Measurements from ENCODE around the gene DNAJC24. TPM values are rescaled to one million over a fixed set of nuclear protein-coding genes. Genes with fewer than 3 reads are reported as not detected.
"Not testable (repeated sequence)": the region's sequence is repeated elsewhere in the genome, so short reads cannot be mapped to it uniquely, and the experiment has no call there.

The DNAJC24 gene, protein sequence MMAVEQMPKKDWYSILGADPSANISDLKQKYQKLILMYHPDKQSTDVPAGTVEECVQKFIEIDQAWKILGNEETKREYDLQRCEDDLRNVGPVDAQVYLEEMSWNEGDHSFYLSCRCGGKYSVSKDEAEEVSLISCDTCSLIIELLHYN
- total RNA-seq: 14.1 TPM
- long read RNA-seq, partial matches to known transcripts: 0 of 7 reads
- long read RNA-seq, other reads (novel, unspliced or antisense): 7 of 7 reads

DNA sequence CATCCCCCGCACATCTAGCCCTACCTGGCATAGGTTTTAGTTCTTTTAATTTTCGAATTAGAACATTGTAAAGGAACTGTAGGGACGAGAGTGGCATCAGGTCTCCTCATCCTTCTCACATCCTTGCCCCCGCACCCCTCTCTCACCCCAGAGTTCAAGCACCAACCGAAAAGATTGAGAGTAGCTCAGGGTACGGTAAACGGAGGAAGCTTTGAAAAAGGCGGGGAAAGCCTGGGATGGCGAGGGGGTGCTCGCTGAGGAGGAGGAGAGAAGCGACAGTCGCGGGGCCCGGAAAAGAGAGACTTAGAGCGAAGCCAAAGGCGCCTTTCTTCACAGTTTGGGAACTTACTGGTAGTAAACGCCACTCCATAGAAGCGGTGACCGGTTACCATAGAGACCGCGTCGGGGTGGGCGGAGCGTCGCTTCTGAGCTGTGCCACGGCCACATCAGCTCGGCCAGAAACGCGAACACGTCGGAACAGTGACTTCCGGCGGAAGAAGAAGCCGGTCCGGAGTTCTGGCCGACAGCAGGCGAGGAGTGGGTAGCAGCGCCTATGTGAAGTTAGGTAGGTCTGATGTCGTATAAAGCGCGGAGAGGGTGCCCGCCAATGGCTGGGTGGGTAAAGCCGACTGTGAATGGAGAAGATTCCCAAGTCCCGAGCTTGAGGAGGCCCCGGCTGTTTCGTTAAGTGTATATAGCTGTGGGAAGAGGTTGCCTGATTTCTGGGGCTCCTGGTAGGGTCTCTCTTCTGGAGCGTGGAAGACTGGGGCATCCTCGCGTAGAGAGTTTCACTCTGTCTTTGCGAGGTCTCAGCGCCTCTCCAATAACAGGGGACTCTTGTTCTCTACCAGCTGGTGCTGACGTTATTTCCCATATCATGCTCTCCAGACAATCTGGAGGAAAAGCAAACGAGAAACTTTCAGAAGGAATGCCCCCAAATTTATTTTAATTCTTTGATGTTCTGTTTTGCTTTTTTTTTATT is at the start of gene DNAJC24, which contains the start of gene DCDC1:
TSS of gene DNAJC24 (plus strand) at position 513 of the 982 bp plus-strand sequence. CDS start 889 bp downstream, outside the sequence.
TSS of gene DCDC1 (minus strand) at position 392 of the 982 bp plus-strand sequence. CDS start 41,459 bp downstream, outside the sequence.
- intact Hi-C loops (cut with DNase I): no loop called here
- peak; percentile 100 for ATAC-seq
- TF ChIP-seq, protein P1, sequence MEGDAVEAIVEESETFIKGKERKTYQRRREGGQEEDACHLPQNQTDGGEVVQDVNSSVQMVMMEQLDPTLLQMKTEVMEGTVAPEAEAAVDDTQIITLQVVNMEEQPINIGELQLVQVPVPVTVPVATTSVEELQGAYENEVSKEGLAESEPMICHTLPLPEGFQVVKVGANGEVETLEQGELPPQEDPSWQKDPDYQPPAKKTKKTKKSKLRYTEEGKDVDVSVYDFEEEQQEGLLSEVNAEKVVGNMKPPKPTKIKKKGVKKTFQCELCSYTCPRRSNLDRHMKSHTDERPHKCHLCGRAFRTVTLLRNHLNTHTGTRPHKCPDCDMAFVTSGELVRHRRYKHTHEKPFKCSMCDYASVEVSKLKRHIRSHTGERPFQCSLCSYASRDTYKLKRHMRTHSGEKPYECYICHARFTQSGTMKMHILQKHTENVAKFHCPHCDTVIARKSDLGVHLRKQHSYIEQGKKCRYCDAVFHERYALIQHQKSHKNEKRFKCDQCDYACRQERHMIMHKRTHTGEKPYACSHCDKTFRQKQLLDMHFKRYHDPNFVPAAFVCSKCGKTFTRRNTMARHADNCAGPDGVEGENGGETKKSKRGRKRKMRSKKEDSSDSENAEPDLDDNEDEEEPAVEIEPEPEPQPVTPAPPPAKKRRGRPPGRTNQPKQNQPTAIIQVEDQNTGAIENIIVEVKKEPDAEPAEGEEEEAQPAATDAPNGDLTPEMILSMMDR (IDR thresholded peaks at IDR 0.05): no peak
- Histone ChIP-seq H3K9me3 (no peaks in the 10 kb centered on the region), H3K27me3 (no peaks in the 10 kb centered on the region), H3K4me3 (peak within 1 kb of the TSS; percentile 58), H3K27ac (peak within 1 kb of the TSS; percentile 38), H3K4me1 (peaks cover 14% of the 10 kb centered on the region), H3K36me3 (no peaks in the 10 kb centered on the region)
- DNase-seq: peak; percentile 96

DNA sequence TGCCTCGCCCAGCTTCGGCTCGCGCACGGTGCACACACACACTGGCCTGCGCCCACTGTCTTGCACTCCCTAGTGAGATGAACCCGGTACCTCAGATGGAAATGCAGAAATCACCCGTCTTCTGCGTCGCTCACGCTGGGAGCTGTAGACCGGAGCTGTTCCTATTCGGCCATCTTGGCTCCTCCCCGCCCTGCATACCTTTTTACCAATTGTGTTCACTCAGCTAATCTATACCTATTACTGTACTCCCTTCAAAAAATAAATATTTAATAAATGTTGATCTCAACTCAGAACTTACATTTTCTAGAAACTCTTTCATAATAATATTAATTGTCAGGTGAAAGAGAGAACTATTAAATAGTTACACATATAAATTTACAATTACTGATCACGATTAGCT is 48.2 kb upstream of the DNAJC24 start:
- H3K36me3 ChIP-seq; H3K27ac ChIP-seq; H3K9me3 ChIP-seq; ATAC-seq; DNase-seq; intact Hi-C loops (cut with DNase I); H3K4me3 ChIP-seq; H3K4me1 ChIP-seq; H3K27me3 ChIP-seq: not testable (repeated sequence)

DNA sequence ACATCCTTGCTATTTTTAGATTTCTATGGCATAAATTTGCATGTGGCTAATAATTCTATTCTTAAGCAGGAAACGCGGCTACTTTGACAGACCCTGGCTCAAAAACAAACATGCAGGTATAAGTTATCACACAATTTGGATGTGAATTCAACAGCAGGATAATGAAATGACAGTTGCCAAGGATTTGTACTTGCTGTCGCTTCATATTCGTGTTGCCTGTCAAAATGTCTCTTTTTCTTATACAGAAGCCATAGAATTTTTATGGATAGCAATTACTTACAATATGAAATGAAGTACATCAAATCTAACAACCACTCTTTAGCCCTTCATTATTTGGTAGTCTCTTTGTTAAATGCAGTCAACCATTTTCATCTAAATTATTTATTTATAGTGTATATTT is 46.5 kb upstream of the DNAJC24 start:
- intact Hi-C loops (cut with DNase I): no loop called here

DNA sequence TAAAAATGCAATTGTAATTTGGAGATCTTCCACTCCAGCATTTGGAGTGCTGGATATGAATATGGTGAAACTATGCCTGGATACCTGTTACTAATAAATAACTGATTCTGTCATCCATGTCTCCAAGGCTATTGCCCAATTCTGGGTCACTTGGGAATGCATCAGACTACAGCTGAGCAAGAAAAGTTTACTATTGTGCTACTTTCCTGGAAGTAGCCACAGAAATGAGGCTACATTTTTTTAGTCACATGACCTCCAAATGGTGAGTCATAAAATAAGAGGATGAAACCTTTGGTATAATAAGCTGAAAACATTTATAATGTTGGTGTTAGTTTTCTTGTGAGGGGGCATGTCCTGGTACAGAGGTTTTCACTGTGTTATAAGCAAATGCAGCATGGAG is 44.5 kb upstream of the DNAJC24 start:
- Histone ChIP-seq H3K9me3 (no peaks in the 10 kb centered on the region), H3K4me1 (no peaks in the 10 kb centered on the region), H3K27ac (no peak overlapping the region), H3K4me3 (no peak overlapping the region), H3K27me3 (no peaks in the 10 kb centered on the region), H3K36me3 (no peaks in the 10 kb centered on the region)
- intact Hi-C loops (cut with DNase I): no loop called here
- ATAC-seq: no peak
- DNase-seq: no peak
- TF ChIP-seq, protein P1 (IDR thresholded peaks at IDR 0.05): no peak

More for the DNA sequence above, 46.5 kb upstream of the DNAJC24 start:
- no peaks in the 10 kb centered on the region for H3K9me3 ChIP-seq
- ATAC-seq: no peak
- H3K4me3 ChIP-seq: no peak overlapping the region
- H3K27ac ChIP-seq: no peak overlapping the region
- DNase-seq: no peak
- TF ChIP-seq, protein P1 (IDR thresholded peaks at IDR 0.05): no peak
- no peaks in the 10 kb centered on the region for H3K27me3 ChIP-seq
- no peaks in the 10 kb centered on the region for H3K4me1 ChIP-seq
- no peaks in the 10 kb centered on the region for H3K36me3 ChIP-seq

DNA sequence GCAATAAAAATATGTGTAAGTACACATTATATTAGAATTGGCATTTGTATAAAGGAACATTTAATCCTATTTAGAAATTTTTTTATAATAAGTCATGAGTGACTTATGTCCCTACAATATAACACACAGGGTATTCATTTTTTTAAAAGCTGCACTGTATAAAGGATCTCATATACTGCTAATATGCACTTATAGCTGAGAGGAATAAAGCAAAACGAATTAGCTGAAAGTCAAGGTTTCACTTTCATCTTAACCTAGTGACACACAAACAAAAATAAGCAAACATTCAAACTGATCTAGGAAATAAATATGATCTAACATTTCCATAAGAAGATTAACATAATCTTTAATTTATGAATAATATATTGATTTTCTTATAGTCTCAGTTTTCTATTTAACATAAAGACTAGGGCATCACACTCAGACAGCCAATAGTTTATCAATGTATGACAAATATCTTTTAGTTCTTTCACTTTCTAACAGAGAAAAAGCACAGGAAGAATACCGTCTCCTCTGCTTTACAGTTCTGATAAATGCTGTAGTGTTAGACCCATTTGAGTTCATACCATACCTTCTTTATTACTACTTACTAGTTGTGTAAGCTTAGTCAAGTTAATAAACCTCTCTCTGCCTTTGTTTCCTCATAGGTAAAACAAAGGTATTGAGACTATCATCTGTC is 43.1 kb upstream of the DNAJC24 start:
- H3K4me1 ChIP-seq: no peaks in the 10 kb centered on the region
- H3K9me3 ChIP-seq: no peaks in the 10 kb centered on the region
- no peaks in the 10 kb centered on the region for H3K36me3 ChIP-seq
- no peak overlapping the region for H3K4me3 ChIP-seq
- TF ChIP-seq, protein P1 (IDR thresholded peaks at IDR 0.05): no peak
- no peak for ATAC-seq
- DNase-seq: no peak
- intact Hi-C loops (cut with DNase I): no loop called here
- no peaks in the 10 kb centered on the region for H3K27me3 ChIP-seq
- H3K27ac ChIP-seq: no peak overlapping the region

Data from upper lobe of right lung (tissue), 1 donor.